Natural killer cell (primary cell): ENCODE results near the gene NT5E. TPM values are rescaled to one million over a fixed set of nuclear protein-coding genes. Genes with fewer than 3 reads are reported as not detected.

Source experiments
- ATAC-seq, 3 donors: fragments of 150-1000 bp in 2 of 3; fragments of 200-7000 bp in 1 of 3; cut with Tn5 transposase; 1 replicate in 1 of 3; 2 replicates in 2 of 3; pipeline ENCODE4 v1.10.0; 2021; ENCODE audit warnings: mild to moderate bottlenecking in 2 of 3, moderate library complexity in 2 of 3
- DNase-seq, 2 donors: peaks; one replicate each; pipeline versions ENCODE4 v3.0.0 to v3.0.0-alpha.2; 2013 to 2021; ENCODE audit warnings: mixed read lengths in 1 of 2
- H3K27ac ChIP-seq: one replicate; pipeline ENCODE4 v1.5.1; 2013; ENCODE audit warnings: mild to moderate bottlenecking, low read length
- H3K27me3 ChIP-seq: one replicate; pipeline ENCODE4 v1.6.1; 2013; ENCODE audit warnings: low read length; ENCODE audit not compliant: control insufficient read depth, insufficient read depth
- H3K36me3 ChIP-seq: one replicate; pipeline ENCODE4 v1.6.1; 2013; ENCODE audit warnings: low read length; ENCODE audit not compliant: control insufficient read depth, insufficient read depth
- H3K4me1 ChIP-seq: one replicate; pipeline ENCODE4 v1.6.1; 2013; ENCODE audit warnings: low read length; ENCODE audit not compliant: control insufficient read depth, insufficient read depth
- H3K4me3 ChIP-seq: one replicate; pipeline ENCODE4 v1.5.1; 2013; ENCODE audit warnings: low read length
- H3K9me3 ChIP-seq: one replicate; pipeline ENCODE4 v1.6.1; 2013; ENCODE audit warnings: low read length; ENCODE audit not compliant: control insufficient read depth, insufficient read depth
- H3K27ac Mint-ChIP-seq, 2 donors: one replicate each; pipeline ENCODE4 v1.8.0; 2022; ENCODE audit warnings: mild to moderate bottlenecking in 2 of 2, mixed read lengths in 2 of 2, moderate library complexity in 1 of 2
- H3K27me3 Mint-ChIP-seq, 2 donors: one replicate each; pipeline ENCODE4 v1.8.0; 2022; ENCODE audit warnings: low read depth in 2 of 2, mixed read lengths in 2 of 2
- H3K36me3 Mint-ChIP-seq: one replicate; pipeline ENCODE4 v1.8.0; 2022; ENCODE audit warnings: mixed read lengths
- H3K4me1 Mint-ChIP-seq, 2 donors: one replicate each; pipeline ENCODE4 v1.8.0; 2022; ENCODE audit warnings: mixed read lengths in 2 of 2
- H3K4me3 Mint-ChIP-seq: one replicate; pipeline ENCODE4 v1.8.0; 2022; ENCODE audit warnings: mild to moderate bottlenecking, moderate library complexity, mixed read lengths
- H3K9me3 Mint-ChIP-seq, 2 donors: one replicate each; pipeline ENCODE4 v1.8.0; 2022; ENCODE audit warnings: mixed read lengths in 2 of 2
- CTCF ChIP-seq: fragments of 200-600 bp; IDR thresholded peaks from one replicate; pipeline ENCODE4 v1.8.0; 2022; ENCODE audit warnings: antibody characterized with exemption
- WGBS: methylation state at CpG from one replicate; pipeline ENCODE4 v1.1.7; 2013; ENCODE audit warnings: missing lambda C conversion rate; ENCODE audit not compliant: insufficient coverage; 5-methylcytosine and 5-hydroxymethylcytosine counted together
- intact Hi-C: fragments of 100-400 bp; cut with micrococcal nuclease; formaldehyde crosslinking; loops from one replicate; pipeline ENCODE4 v1.14.2; 2022
- total RNA-seq, 4 donors: library from RNA; stranded (reverse); fragments of 120-200 nt in 1 of 4; gene quantifications; one replicate each; pipeline versions ENCODE4 v1.2.3 to v1.2.4, GENCODE V29; 2013 to 2022

The NT5E gene
- total RNA-seq, 3 donors from 2014 or later (not counting 1 experiment from before 2014, with no cell fraction given) = 0.57 to 0.70 TPM; not detected in 1

- intact Hi-C loops = no loop called here
Observed at GRCh38 chr6:85472744-85473143, 22.9 kb downstream of the NT5E start.

GRCh38 chr6:85473748-85474147 lies 23.9 kb downstream of the NT5E start:
- no peak for TF ChIP-seq CTCF
- Mint-ChIP-seq H3K9me3 (no peaks in the 10 kb centered on the region), H3K4me1 (no peaks in the 10 kb centered on the region), H3K27me3 (peaks cover 9 to 24% of the 10 kb centered on the region in 2 donors), H3K36me3 (no peaks in the 10 kb centered on the region), H3K27ac (no peak overlapping the region), H3K4me3 (no peak overlapping the region)
- H3K4me3 ChIP-seq = no peak overlapping the region
- intact Hi-C loops = no loop called here
- DNase-seq (no peak), ATAC-seq (no peak)
- H3K36me3 ChIP-seq = no peaks in the 10 kb centered on the region
- H3K4me1 ChIP-seq = no peaks in the 10 kb centered on the region
- 100% methylated on average over 1 of the region's 1 CpG for WGBS
- no peaks in the 10 kb centered on the region for H3K9me3 ChIP-seq
- peaks cover 3% of the 10 kb centered on the region for H3K27me3 ChIP-seq
- H3K27ac ChIP-seq = no peak overlapping the region

More at GRCh38 chr6:85472744-85473143, 22.9 kb downstream of the NT5E start:
- Histone ChIP-seq H3K4me3 (no peak overlapping the region), H3K27ac (no peak overlapping the region), H3K4me1 (no peaks in the 10 kb centered on the region), H3K9me3 (no peaks in the 10 kb centered on the region), H3K36me3 (no peaks in the 10 kb centered on the region), H3K27me3 (peaks cover 5% of the 10 kb centered on the region)
- TF ChIP-seq CTCF = no peak
- Mint-ChIP-seq H3K9me3 (no peaks in the 10 kb centered on the region), H3K27me3 (peaks cover 14 to 34% of the 10 kb centered on the region in 2 donors), H3K4me3 (no peak overlapping the region), H3K4me1 (no peaks in the 10 kb centered on the region), H3K36me3 (no peaks in the 10 kb centered on the region), H3K27ac (no peak overlapping the region)
- no peak for DNase-seq
- 80% methylated on average over 1 of the region's 1 CpG for WGBS
- no peak for ATAC-seq

- H3K36me3 ChIP-seq = no peaks in the 10 kb centered on the region
- TF ChIP-seq CTCF = no peak
- Mint-ChIP-seq H3K36me3 (no peaks in the 10 kb centered on the region), H3K9me3 (no peaks in the 10 kb centered on the region), H3K27ac (no peak overlapping the region), H3K4me1 (no peaks in the 10 kb centered on the region), H3K27me3 (peaks cover 6 to 20% of the 10 kb centered on the region in 2 donors), H3K4me3 (no peak overlapping the region)
- ATAC-seq (no peak), DNase-seq (no peak)
- H3K27ac ChIP-seq = no peak overlapping the region
- WGBS = 100% methylated on average over 4 of the region's 4 CpGs
- intact Hi-C loops = no loop called here
- H3K4me1 ChIP-seq = no peaks in the 10 kb centered on the region
- no peak overlapping the region for H3K4me3 ChIP-seq
- H3K9me3 ChIP-seq = no peaks in the 10 kb centered on the region
- H3K27me3 ChIP-seq = no peaks in the 10 kb centered on the region
Observed at GRCh38 chr6:85476532-85476931, 26.6 kb downstream of the NT5E start.

GRCh38 chr6:85479208-85479607 lies 29.3 kb downstream of the NT5E start:
- no peak overlapping the region for H3K4me3 ChIP-seq
- no peak for DNase-seq
- peaks cover 6% of the 10 kb centered on the region in 2 donors for H3K4me1 Mint-ChIP-seq
- no peak overlapping the region for H3K4me3 Mint-ChIP-seq
- peaks cover 4% of the 10 kb centered on the region for H3K27me3 ChIP-seq
- no peak overlapping the region for H3K27ac ChIP-seq
- ATAC-seq = no peak
- H3K4me1 ChIP-seq = no peaks in the 10 kb centered on the region
- no peaks in the 10 kb centered on the region for H3K36me3 Mint-ChIP-seq
- WGBS = 89% methylated on average over 1 of the region's 1 CpG
- H3K9me3 Mint-ChIP-seq = no peaks in the 10 kb centered on the region
- no peak for TF ChIP-seq CTCF
- H3K27me3 Mint-ChIP-seq = peaks cover 8 to 24% of the 10 kb centered on the region in 2 donors
- intact Hi-C loops = no loop called here
- H3K36me3 ChIP-seq = no peaks in the 10 kb centered on the region
- no peaks in the 10 kb centered on the region for H3K9me3 ChIP-seq
- no peak overlapping the region for H3K27ac Mint-ChIP-seq
